ENCODE data around the gene MRGPRD.
"Not testable (repeated sequence)": the region's sequence is repeated elsewhere in the genome, so short reads cannot be mapped to it uniquely, and the experiment has no call there.

- TF ChIP-seq, protein P1, sequence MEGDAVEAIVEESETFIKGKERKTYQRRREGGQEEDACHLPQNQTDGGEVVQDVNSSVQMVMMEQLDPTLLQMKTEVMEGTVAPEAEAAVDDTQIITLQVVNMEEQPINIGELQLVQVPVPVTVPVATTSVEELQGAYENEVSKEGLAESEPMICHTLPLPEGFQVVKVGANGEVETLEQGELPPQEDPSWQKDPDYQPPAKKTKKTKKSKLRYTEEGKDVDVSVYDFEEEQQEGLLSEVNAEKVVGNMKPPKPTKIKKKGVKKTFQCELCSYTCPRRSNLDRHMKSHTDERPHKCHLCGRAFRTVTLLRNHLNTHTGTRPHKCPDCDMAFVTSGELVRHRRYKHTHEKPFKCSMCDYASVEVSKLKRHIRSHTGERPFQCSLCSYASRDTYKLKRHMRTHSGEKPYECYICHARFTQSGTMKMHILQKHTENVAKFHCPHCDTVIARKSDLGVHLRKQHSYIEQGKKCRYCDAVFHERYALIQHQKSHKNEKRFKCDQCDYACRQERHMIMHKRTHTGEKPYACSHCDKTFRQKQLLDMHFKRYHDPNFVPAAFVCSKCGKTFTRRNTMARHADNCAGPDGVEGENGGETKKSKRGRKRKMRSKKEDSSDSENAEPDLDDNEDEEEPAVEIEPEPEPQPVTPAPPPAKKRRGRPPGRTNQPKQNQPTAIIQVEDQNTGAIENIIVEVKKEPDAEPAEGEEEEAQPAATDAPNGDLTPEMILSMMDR (IDR thresholded peaks at IDR 0.05) = not testable (repeated sequence)
- not testable (repeated sequence) for TF ChIP-seq EP300 (IDR thresholded peaks at IDR 0.05)
Measured at GRCh38 chr11:68973706-68974105, 7.1 kb downstream of the MRGPRD start.
